HFF-Myc (cell line): ENCODE results near the gene CNIH2.

Experiments
- DNase-seq: peaks from one replicate; pipeline ENCODE4 v3.0.0-alpha.2; 2011; ENCODE audit warnings: low read depth; ENCODE audit errors: extremely low read depth
- H3K4me3 ChIP-seq: replicated peaks from 2 replicates; pipeline ENCODE4 v1.5.1; 2011; ENCODE audit warnings: low read depth, mild to moderate bottlenecking, control low read depth, low read length
- TF ChIP-seq, protein P1 (sequence below): IDR thresholded peaks from 2 replicates; pipeline ENCODE4 v1.5.1; 2012; ENCODE audit warnings: mild to moderate bottlenecking, low read depth, low read length, control low read depth; ENCODE audit errors: missing control alignments

Gene CNIH2

GRCh38 chr11:66258473-66258893 lies 19.5 kb upstream of the CNIH2 start:
- peak overlapping the region; percentile 80 for H3K4me3 ChIP-seq
- TF ChIP-seq, protein P1, sequence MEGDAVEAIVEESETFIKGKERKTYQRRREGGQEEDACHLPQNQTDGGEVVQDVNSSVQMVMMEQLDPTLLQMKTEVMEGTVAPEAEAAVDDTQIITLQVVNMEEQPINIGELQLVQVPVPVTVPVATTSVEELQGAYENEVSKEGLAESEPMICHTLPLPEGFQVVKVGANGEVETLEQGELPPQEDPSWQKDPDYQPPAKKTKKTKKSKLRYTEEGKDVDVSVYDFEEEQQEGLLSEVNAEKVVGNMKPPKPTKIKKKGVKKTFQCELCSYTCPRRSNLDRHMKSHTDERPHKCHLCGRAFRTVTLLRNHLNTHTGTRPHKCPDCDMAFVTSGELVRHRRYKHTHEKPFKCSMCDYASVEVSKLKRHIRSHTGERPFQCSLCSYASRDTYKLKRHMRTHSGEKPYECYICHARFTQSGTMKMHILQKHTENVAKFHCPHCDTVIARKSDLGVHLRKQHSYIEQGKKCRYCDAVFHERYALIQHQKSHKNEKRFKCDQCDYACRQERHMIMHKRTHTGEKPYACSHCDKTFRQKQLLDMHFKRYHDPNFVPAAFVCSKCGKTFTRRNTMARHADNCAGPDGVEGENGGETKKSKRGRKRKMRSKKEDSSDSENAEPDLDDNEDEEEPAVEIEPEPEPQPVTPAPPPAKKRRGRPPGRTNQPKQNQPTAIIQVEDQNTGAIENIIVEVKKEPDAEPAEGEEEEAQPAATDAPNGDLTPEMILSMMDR, result no peak
- DNase-seq, result no peak

DNA sequence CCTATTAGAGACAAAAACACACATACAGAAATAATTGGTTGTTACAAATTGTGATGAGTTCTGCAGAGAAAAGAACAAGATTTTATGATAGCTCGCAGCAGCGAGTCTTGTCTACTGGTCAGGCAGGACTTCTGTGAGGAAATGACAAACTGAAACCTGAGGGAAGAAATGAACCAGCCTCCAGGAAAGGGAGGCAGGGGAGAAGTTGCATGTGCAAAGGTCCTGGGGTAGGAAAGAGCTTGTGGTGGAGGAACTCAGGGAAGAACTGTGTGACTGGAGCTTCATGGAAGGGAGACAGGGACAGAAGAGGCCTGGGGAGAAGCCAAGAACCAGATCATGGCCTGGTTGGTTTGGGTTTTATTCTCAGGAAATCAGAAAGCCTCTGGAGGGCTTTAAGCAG lies 18.8 kb upstream of the CNIH2 start:
- TF ChIP-seq, protein P1, result no peak
- DNase-seq, result no peak
- H3K4me3 ChIP-seq, result no peak overlapping the region

- TF ChIP-seq, protein P1, result no peak
- H3K4me3 ChIP-seq, result no peak overlapping the region
- DNase-seq, result no peak
These were observed 18.0 kb upstream of the CNIH2 start for GRCh38 chr11:66259956-66260355.

GRCh38 chr11:66261578-66261977 lies 16.4 kb upstream of the CNIH2 start:
- TF ChIP-seq, protein P1, result no peak
- H3K4me3 ChIP-seq, result no peak overlapping the region
- no peak for DNase-seq

DNA sequence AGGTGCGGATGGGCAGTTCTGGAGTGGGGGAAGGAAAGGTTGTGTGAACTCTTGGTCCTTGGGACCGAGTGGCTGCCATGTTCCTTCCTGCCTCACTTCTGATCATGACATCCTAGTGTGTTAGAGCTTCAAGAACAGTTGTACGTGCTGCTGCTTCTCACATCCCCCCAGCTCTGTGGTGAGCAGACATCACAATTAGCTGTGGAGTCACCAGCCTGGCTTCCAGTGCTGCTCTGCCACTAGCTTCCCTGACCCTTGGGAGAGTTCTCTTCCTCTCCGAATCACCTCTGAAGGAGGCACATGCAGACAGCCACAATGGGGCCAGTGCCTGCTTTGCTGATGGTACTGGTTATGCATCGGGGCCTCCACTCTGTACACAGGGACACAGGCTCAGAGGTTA lies 15.8 kb upstream of the CNIH2 start:
- DNase-seq, result no peak
- TF ChIP-seq, protein P1, result no peak
- H3K4me3 ChIP-seq, result no peak overlapping the region

DNA sequence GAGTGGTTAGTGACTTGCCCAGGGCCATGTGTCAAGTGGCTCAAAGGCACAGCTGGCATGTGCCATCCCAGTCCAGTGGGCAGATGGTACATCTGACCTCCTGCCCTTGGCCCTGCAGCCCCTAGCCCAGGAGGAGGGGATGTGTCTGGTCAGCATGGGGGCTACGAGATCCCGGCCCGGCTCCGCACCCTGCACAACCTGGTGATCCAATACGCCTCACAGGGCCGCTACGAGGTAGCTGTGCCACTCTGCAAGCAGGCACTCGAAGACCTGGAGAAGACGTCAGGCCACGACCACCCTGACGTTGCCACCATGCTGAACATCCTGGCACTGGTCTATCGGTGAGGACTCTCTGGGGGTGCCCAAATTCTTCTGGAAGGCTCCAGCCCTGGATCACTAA lies 15.3 kb upstream of the CNIH2 start:
- no peak for DNase-seq
- TF ChIP-seq, protein P1, result no peak
- no peak overlapping the region for H3K4me3 ChIP-seq

DNA sequence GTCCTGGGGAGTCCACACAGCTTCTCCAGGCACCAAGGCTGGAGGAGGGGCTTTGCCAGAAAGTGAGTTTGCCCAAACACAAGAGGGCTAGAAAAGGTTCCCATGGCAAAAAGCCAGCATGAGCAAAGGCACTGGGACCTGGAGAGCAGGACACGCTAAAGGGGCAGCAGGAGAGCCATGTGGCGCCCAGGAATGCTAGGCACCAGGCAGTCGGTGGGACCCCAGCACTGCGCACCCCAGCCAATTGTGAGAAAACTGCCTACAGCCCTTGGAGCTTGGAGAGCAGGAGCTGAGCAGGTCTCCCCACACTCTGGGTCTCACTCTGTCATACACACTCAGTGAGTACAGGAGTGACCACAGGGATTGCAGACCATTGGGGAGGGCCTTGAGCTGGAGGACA lies 14.7 kb upstream of the CNIH2 start:
- DNase-seq, result no peak
- H3K4me3 ChIP-seq, result no peak overlapping the region
- TF ChIP-seq, protein P1, result no peak
